ENCODE measurements around the gene HSPA1A. TPM values are rescaled to one million over a fixed set of nuclear protein-coding genes. Genes with fewer than 3 reads are reported as not detected.
A peak's percentile ranks its signal among the peaks of the same experiment; 100 is the strongest.

HSPA1A gene
- total RNA-seq, 2 donors from 2014 or later = 315 to 334 TPM

GRCh38 chr6:31825553-31825952 lies 10.2 kb downstream of the HSPA1A start:
- no peaks in the 10 kb centered on the region for H3K27me3 ChIP-seq
- no peaks in the 10 kb centered on the region for H3K36me3 ChIP-seq
- no peak for TF ChIP-seq CTCF (IDR thresholded peaks at IDR 0.05)
- peak overlapping the region; percentile 95 to 97 for H3K27ac ChIP-seq
- no peaks in the 10 kb centered on the region for H3K9me3 ChIP-seq
- H3K4me3 ChIP-seq = no peak overlapping the region
- no peak for DNase-seq (ENCODE audit: low spot score)
- H3K4me1 ChIP-seq = peaks cover 0 to 33% of the 10 kb centered on the region in 2 donors

- H3K4me1 ChIP-seq = peaks cover 0 to 37% of the 10 kb centered on the region in 2 donors
- DNase-seq (ENCODE audit: low spot score) = peak; percentile 94
These were observed 11.5 kb downstream of the HSPA1A start for GRCh38 chr6:31826793-31827285.

GRCh38 chr6:31827286-31828079 lies 12.1 kb downstream of the HSPA1A start, which contains the start of gene HSPA1B:
TSS of gene HSPA1B (plus strand) at chr6:31827738. CDS start at chr6:31827951, 213 bp downstream.
- peak; percentile 100 for DNase-seq (ENCODE audit: low spot score)
- Histone ChIP-seq H3K36me3 (no peaks in the 10 kb centered on the region), H3K4me1 (peaks cover 0 to 34% of the 10 kb centered on the region in 2 donors), H3K9me3 (no peaks in the 10 kb centered on the region), H3K27me3 (no peaks in the 10 kb centered on the region), H3K4me3 (peak within 1 kb of the TSS; percentile 60 to 95), H3K27ac (peak within 1 kb of the TSS; percentile 95 to 97)
- no peak for TF ChIP-seq CTCF (IDR thresholded peaks at IDR 0.05)

More at GRCh38 chr6:31826793-31827285, 11.5 kb downstream of the HSPA1A start:
- no peaks in the 10 kb centered on the region for H3K36me3 ChIP-seq
- peak overlapping the region; percentile 25 to 60 for H3K4me3 ChIP-seq
- no peak for TF ChIP-seq CTCF (IDR thresholded peaks at IDR 0.05)
- H3K9me3 ChIP-seq = no peaks in the 10 kb centered on the region
- no peaks in the 10 kb centered on the region for H3K27me3 ChIP-seq
- H3K27ac ChIP-seq = peak overlapping the region; percentile 95 to 97

- peak overlapping the region; percentile 78 to 84 for H3K27ac ChIP-seq
- no peaks in the 10 kb centered on the region for H3K27me3 ChIP-seq
- peaks cover 0 to 29% of the 10 kb centered on the region in 2 donors for H3K4me1 ChIP-seq
- no peak for DNase-seq (ENCODE audit: low spot score)
- H3K36me3 ChIP-seq = no peaks in the 10 kb centered on the region
- TF ChIP-seq CTCF (IDR thresholded peaks at IDR 0.05) = peak; percentile 14 to 57
- H3K4me3 ChIP-seq = peak overlapping the region; percentile 59 to 71
- no peaks in the 10 kb centered on the region for H3K9me3 ChIP-seq
These were observed 14.4 kb downstream of the HSPA1A start for GRCh38 chr6:31829633-31830283.

GRCh38 chr6:31830886-31831335 lies 15.6 kb downstream of the HSPA1A start:
- peak overlapping the region; percentile 78 to 84 for H3K27ac ChIP-seq
- peak overlapping the region; percentile 59 to 71 for H3K4me3 ChIP-seq
- DNase-seq (ENCODE audit: low spot score) = no peak
- peaks cover 0 to 37% of the 10 kb centered on the region in 2 donors for H3K4me1 ChIP-seq
- H3K36me3 ChIP-seq = no peaks in the 10 kb centered on the region
- TF ChIP-seq CTCF (IDR thresholded peaks at IDR 0.05) = no peak
- no peaks in the 10 kb centered on the region for H3K27me3 ChIP-seq
- H3K9me3 ChIP-seq = no peaks in the 10 kb centered on the region

Measured in right atrium auricular region (tissue), 2 donors.